Astrocyte of the spinal cord (primary cell): Measurements from ENCODE around the gene ZNF678.
A peak's percentile ranks its signal among the peaks of the same experiment; 100 is the strongest.

Source experiments
- DNase-seq: peaks from one replicate; pipeline ENCODE4 v3.0.0; 2011; ENCODE audit warnings: low read depth, low spot score
- H3K4me3 ChIP-seq: 2 replicates; pipeline ENCODE4 v1.5.1; 2011; ENCODE audit warnings: low read depth, mild to moderate bottlenecking, low read length, moderate library complexity
- CTCF ChIP-seq: IDR thresholded peaks from 2 replicates; pipeline ENCODE4 v1.5.1; 2012; ENCODE audit warnings: low read depth, mild to moderate bottlenecking, low read length, inconsistent platforms
- in situ Hi-C: cut with HindIII; loops from 2 replicates; pipeline ENCODE4 v1.10.0; 2017; ENCODE audit warnings: low sequenced_read_pairs

Gene ZNF678

GRCh38 chr1:227622739-227623475 is 59.6 kb downstream of the ZNF678 start:
- TF ChIP-seq CTCF: no peak
- H3K4me3 ChIP-seq: no peak overlapping the region
- no peak for DNase-seq
- in situ Hi-C loops: no loop called here

GRCh38 chr1:227632325-227632724 is 69.0 kb downstream of the ZNF678 start:
- in situ Hi-C loops: no loop called here
- H3K4me3 ChIP-seq: no peak overlapping the region
- no peak for TF ChIP-seq CTCF
- no peak for DNase-seq

GRCh38 chr1:227635596-227635995 is 72.2 kb downstream of the ZNF678 start:
- TF ChIP-seq CTCF: no peak
- H3K4me3 ChIP-seq: no peak overlapping the region
- in situ Hi-C loops: no loop called here
- DNase-seq: no peak

- peak; percentile 14 for DNase-seq
- in situ Hi-C loops: no loop called here
- no peak overlapping the region for H3K4me3 ChIP-seq
- no peak for TF ChIP-seq CTCF
These were observed 91.1 kb downstream of the ZNF678 start for GRCh38 chr1:227654431-227654830.

GRCh38 chr1:227654858-227655752 is 91.7 kb downstream of the ZNF678 start:
- no peak overlapping the region for H3K4me3 ChIP-seq
- TF ChIP-seq CTCF: no peak
- DNase-seq: peak; percentile 5
- in situ Hi-C loops: no loop called here

GRCh38 chr1:227661495-227661894 is 98.1 kb downstream of the ZNF678 start:
- no peak overlapping the region for H3K4me3 ChIP-seq
- no peak for TF ChIP-seq CTCF
- no peak for DNase-seq
- in situ Hi-C loops: no loop called here
